GM19238 (cell line): ENCODE measurements around the gene ZNF433.
"Not testable (repeated sequence)": the region's sequence is repeated elsewhere in the genome, so short reads cannot be mapped to it uniquely, and the experiment has no call there.

ENCODE experiments used
- DNase-seq: peaks from one replicate; pipeline ENCODE4 v3.0.0; 2011; ENCODE audit warnings: low spot score; ENCODE audit not compliant: insufficient read length

Gene ZNF433

DNA sequence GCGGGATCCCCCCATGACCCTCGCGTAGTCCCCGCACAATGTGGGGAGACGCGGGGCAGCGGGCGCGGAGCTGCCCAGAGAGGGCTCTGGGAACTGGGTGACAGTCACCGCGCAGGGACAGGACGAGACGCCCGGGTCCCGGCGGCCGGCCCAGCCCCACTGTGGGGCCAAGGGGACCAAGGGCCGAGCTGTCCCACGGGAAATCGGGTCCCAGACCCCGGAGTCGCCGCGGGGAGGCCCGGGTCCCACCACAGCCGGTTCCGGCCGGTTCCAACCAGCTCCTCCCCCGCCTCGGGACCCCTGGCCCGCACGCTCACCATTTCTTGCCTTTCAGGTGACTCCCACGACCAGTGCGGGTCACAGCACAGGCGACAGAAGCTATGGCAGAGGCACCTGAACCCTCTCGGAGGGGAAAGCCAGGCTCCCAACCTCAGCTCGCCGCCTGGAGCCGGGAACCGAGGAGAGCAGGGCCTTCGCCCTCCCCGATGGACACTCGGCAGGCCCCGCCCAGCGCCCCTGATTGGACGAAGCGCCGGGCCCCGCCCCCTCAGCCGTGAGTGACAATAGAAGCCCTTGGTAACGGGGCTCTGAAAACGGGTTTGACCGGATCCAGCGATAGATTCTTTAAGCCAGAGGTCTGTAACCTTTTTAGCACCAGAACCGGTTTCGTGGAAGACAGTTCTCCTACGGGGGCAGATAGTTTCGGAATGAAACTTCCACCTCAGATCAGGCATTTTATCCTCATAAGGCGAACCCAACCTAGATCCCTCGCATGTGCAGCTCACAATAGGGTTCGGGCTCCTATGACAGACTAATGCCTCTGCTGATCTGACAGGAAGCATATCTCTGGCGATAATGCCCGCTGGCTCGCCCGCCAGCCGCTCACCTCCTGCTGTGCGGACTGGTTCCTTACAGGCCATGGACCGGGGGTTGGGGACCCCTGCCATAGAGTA is at the start of gene ZNF433:
TSS of gene ZNF433 (minus strand) at position 460 of the 953 bp plus-strand sequence. CDS start at position 320, 140 bp downstream.
- DNase-seq, result peak; percentile 81

DNA sequence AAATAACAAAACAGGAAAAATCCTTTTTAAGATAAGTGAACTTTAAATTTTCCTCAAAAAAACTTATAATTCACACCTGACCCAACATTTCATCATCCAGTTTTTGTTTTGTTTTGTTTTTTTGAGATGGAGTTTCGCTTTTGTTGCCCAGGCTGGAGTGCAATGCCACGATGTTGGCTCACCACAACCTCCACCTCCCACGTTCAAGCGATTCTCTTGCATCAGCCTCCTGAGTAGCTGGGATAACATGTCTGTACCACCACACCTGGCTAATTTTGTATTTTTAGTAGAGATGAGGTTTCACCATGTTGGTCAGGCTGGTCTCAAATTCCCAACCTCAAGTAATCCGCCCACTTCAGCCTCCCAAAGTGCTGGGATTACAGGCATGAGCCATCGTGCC is 47.9 kb upstream of the ZNF433 start:
- not testable (repeated sequence) for DNase-seq

DNA sequence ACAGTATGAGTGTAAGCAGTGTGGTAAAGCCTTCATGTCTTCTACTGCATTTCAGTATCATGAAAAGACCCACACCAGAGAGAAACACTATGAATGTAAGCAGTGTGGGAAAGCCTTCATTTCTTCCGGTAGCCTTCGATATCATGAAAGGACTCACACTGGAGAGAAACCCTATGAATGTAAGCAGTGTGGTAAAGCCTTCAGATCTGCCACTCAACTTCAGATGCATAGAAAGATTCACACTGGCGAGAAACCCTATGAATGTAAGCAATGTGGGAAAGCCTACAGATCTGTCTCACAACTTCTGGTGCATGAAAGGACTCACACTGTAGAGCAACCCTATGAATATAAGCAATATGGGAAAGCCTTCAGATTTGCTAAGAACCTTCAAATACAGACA is 41.9 kb upstream of the ZNF433 start:
- DNase-seq, result no peak

DNA sequence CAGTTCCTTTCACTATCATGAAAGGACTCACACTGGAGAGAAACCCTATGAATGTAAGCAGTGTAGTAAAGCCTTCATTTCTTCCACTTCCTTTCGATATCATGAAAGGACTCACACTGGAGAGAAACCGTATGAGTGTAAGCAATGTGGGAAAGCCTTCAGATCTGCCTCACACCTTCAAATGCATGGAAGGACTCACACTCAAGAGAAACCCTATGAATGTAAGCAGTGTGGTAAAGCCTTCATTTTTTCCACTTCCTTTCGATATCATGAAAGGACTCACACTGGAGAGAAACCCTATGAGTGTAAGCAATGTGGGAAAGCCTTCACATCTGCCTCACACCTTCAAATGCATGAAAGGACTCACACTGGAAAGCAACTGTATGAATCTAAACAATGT is 40.9 kb upstream of the ZNF433 start:
- not testable (repeated sequence) for DNase-seq

DNA sequence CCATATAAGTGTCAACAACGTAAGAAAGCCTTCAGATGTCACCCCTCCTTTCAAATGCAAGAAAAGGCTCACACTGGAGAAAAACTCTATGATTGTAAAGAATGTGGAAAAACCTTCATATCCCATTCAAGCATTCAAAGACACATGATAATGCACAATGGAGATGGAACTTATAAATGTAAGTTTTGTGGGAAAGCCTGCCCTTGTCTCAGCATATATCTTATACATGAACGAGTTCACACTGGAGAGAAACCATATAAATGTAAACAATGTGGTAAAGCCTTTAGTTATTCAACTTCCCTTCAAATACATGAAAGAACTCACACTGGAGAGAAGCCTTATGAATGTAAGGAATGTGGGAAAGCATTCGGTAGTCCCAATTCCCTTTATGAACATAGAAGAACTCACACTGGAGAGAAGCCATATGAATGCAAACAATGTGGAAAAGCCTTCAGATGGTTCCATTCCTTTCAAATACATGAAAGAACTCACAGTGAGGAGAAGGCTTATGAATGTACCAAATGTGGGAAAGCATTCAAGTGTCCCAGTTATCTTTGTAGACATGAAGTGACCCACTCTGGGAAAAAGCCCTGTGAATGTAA is 40.2 kb upstream of the ZNF433 start:
- DNase-seq, result no peak

DNA sequence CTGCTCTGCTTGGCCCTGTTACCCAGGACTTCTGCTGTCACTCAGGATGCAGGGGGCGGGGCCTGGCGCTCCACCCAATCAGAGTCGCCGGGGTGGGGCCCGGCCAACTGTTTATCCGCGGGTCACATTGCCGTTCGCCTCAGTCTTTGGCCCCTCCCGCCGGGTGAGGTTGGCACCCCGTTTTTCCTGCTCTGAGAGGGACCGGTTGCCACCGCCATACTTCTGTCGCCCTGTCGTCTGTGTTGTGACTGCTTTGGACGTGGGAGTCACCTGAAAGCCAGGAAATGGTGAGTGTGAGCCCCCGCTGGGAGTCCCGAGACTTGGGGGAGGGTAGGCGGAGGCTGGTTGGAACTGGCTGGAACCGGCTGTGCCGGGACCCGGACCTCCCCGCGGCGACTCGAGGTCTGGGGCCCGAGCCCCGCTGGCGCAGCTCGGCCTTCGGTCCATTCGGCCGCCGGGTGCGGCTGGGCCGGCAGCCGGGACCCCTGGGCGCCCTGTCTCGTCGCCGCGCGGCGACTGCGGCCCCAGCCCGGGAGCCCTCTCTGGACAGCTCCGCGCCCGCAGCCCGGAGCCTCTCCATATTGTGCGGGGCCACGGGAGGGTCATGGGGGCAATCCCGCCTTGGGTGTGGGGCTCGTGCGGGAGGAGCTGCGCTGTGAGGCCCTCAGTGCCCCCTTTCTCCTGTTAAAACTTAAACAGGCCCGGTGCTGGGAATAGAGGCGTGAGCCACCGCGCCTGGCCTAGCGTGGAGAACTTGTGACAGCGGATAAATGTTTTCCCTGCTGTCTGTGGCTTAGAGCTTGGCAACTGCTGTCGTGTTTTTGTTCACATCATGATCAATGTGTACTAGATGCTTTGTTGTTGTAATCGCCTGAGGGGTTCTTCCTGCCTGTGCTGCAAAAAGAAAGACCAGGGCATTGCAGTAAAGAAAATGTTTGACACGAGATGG is 29.4 kb upstream of the ZNF433 start, which contains the start of gene ZNF844:
TSS of gene ZNF844 (plus strand) at position 142 of the 949 bp plus-strand sequence. CDS start at position 285, 143 bp downstream.
- peak; percentile 85 for DNase-seq

DNA sequence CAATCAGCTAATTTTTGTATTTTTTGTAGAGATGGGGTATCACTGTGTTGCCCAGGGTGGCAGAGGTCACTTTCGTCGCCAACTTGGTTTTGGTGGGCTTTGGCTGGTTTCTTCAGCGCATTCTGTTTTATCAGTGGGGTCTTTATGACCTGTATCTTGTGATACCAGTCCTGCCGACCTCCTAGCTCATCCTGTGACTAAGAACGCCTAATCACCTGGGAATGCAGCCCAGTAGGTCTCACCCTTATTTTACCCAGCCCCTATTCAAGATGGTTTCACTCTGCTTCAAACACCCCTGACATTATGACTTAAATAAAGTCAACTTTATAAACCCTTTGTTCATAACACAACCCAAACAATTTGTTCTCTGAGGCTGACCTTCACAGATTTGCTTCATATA is 20.3 kb upstream of the ZNF433 start:
- DNase-seq, result no peak

DNA sequence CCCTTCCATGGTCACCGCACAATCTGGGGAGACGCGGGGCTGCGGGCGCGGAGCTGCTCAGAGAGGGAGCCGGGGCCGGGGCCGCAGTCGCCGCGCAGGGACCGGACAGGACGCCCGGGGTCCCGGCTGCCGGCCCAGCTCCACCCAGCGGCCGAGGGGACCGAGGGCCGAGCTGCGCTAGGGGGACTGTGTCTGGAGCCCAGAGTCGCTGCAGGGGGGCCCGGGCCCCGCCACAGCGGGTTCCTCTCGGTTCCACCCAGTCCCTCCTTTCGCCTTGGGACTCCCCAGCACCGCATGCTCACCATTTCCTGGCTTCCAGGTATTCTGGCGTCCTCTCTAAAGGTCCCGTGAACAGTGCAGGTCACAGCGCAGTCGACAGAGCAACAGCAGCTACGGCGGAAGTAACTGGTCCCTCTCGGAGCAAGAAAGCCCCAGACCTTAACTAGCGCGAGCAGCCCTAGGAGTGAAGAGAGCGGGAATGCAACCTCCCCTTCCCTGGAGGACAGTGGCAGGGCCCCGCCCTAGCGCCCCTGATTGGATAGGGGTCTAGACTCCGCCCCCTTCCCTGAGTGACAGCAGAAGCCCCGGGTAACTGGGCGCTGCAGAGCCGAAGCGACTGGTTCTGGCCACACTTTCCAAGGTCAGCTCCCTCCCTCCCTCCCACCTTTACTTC is 17.2 kb upstream of the ZNF433 start, which contains the start of gene ZNF878:
TSS of gene ZNF878 (minus strand) at position 465 of the 673 bp plus-strand sequence. CDS start at position 305, 160 bp downstream.
- DNase-seq, result peak; percentile 70

DNA sequence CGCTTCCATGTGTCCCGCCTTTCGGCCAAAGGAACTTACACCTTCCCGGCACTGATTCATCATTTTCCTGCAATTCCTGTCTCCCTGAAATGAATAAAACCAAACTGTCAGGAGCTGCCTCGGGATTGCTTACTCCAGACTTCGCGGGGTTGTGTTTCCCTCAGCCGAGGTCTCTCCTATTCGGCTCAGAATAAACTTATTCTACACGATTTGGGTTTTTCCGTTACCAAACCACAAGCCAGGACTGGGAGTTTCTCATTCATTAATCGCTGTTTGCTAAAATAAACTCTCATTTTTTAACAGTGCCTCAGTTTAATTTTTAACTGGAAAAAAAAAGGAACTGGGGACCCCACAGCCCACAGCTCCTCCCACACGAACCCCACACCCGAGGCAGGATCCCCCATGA is 16.6 kb upstream of the ZNF433 start:
- DNase-seq, result no peak

DNA sequence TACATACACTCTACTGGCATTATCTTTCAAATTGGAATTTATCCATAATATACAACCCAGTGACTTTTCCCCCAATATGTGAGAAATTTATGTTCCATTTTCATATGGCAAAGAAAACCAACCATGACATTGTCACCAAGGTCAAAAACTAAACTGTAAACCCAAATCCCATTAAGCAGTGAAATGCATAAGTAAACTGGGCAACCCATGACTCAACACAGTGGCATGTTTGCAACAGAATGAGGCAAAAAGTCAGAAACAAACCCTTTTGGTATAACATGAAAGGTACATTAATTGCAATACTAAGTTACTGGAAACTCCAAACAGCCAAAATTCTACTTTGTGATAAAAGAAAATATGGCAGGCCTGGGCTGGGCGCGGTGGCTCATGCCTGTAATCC is 12.4 kb upstream of the ZNF433 start:
- no peak for DNase-seq

DNA sequence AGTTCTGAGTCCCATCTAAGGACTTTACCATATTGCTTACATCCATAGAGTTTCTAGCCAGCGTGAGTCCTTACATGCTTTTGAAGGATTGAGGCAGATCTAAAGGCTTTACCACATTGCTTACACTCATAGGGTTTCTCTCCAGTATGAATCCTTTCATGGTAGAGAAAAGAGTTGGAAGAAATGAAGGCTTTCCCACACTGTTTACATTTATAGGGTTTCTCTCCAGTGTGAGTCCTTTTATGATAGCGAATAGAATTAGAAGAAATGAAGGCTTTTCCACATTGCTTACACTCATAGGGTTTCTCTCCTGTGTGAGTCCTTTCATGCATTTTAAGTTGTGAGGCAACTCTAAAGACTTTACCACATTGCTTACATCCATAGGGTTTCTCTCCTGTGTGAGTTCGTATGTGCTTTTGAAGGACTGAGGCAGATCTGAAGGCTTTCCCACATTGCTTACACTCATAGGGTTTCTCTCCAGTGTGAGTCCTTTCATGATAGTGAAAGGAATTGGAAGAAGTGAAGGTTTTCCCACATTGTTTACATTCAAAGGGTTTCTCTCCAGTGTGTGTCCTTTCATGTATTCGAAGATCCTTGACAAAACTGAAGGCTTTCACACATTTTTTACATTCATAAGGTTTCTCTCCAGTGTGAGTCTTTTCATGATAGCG is 8.4 kb upstream of the ZNF433 start:
- no peak for DNase-seq

DNA sequence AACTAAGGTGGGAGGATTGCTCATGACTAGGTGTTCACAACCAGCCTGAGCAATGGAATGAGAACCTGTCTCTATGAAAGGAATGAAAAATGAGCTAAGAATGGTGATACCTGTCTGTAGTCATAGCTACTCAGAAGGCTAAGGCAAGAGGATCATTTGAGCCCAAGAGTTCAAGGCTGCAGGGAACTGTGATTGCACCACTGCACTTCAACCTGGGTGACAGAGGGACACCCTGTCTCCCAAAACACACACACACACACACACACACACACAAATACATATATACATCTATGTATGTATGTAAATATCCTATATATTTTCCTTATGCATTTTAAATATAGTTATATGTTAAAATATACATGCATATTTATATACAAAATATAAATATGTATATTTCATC is 7.4 kb upstream of the ZNF433 start:
- no peak for DNase-seq

DNA sequence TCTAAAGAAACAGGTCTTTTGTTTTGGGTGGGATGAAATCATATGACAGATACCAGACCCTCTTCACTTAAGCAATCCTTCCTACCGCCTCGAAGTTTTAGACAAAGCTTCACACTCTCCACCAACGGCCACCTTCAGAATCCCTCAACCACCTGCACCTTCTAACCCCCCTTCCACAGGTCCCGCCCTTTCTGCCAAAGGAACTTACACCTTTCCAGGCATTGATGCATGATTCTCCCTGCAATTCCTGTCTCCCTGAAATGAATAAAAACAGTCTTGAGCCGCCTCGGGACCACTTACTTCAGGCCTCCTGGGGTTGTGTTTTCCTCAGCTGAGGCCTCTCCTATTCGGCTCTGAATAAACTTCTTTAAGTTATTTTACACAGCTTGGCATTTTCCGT is 859 bp downstream of the ZNF433 start:
- DNase-seq, result no peak

DNA sequence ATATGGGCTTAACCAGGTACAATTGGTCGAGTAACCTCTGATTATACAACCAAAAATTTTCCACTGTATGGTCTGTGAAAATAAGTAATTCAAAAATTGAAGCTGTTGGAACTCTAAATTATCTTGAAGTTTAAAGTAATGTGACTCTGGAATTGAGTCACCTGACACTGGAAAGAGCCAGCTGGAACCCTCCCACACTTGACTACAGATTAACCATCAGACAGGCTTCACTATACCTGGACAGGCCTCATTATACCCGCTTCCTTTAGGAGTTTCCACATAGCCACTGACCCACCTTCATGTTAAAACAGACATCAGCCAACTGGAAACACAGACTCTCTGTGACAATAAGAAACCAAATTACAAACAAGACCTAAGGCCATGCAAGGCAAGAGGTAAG is 1.3 kb downstream of the ZNF433 start:
- DNase-seq, result no peak

DNA sequence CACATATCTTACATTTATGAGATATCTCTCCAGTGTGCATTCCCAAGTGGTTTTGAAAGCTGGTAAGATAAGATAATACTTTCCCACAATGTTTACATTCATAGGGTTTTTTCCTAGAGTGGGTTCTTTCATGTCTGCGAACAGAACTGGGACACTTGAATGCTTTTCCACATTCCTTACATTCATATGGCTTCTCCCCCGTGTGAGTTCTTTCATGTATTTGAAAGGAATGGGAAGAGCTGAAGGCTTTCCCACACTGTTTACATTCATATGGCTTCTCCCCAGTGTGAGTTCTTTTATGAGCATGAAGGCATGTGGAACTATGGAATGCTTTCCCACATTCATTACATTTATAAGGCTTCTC is 19.7 kb downstream of the ZNF433 start:
- DNase-seq, result no peak

DNA sequence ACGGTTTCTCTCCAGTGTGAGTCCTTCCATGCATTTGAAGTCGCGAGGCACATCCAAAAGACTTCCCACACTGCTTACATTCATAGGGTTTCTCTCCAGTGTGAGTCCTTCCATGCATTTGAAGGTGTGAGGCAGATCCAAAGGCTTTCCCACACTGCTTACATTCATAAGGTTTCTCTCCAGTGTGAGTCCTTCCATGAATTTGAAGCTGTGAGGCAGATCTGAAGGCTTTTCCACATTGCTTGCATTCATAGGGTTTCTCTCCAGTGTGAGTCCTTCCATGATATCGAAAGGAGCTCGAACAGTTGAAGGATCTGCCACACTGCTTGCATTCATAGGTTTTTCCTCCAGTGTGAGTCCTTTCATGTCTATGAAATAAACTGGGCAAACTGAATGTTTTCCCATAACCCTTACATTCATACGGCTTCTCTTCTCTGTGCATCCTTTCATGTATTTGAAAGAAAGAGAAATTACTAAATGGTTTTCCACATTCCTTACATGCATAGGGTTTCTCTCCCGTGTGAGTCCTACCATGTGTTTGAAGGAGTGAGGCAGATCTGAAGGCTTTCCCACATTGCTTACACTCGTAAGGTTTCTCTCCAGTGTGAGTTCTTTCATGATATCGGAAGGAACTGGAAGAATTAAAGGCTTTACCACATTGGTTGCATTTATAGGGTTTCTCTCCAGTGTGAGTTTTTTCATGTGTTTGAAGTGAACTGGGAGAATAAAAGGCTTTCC is 20.3 kb downstream of the ZNF433 start:
- no peak for DNase-seq

DNA sequence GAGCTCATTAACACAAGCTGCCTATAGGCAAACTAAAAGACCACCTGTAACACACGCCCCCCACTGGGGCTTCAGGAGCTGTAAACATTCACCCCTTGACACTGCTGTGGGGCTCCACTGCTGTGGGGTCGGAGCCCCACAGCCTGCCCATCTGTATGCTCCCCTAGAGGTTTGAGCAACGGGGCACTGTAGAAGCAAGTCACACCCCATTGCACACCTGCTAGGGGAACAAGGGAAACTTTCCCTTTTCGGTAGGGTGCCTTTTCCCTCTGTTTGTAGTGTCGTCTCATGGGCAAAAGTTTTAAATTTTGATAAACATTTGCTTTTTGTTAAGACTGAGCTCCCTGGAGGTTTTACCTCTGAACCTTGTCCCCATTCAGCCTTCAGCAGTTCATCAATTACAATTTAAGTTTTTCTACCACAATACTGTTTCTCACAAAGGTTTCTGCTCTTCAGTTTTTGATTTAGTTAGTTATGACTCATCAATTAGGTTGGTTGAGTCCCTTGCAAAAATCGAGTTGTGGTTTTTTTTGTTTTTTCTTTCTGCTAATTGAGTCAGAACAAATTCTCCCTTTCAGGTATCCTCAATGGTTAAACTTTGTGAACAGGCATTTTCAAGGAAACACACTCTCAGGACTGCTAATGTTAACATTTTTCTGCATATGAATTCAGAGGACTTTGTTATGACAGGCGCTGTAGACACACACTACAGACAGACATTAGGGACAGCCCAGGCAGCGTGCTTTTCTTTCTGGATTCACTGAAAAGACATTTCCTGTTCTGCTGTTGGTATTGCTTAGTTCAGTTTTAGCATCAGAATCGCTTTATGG is 35.1 kb downstream of the ZNF433 start:
- no peak for DNase-seq

DNA sequence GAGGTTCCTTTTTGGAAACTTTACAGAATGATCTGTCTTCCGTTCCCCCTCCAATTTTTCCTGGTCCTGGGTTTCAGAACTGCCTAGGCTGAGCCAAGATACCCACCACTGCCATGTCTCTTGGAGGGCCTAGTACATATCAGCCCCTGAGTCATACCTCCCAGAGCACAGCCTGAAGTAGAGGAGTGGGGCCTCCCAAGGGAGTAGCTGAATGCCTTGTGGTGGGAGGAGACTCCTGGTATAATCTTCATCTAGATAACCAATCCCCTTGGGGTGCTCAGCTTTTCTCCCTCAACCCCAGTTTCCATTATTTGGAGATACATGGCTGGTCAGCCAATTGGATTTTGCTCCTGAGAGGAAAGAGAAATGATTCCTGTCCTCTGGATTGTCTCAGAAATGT is 40.3 kb downstream of the ZNF433 start:
- no peak for DNase-seq

DNA sequence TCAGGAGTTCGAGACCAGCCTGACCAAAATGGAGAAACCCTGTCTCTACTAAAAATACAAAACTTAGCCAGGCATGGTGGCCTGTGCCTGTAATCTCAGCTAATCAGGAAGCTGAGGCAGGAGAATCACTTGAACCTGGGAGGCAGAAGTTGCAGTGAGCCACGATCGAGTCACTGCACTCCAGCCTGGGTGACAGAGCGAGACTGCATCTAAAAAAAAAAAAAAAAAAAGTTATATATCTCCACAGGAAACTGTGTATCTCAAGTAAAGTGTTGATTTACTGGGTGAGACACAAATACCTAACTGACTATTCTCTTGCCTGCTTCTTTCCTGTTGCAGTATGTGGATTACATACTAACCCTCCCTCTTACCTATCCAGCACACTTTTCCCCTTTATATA is 43.6 kb downstream of the ZNF433 start:
- DNase-seq, result not testable (repeated sequence)
